LNCaP clone FGC (cell line): ENCODE data around the gene OBSL1.

Source experiments
- DNase-seq: peaks from one replicate; pipeline ENCODE4 v3.0.0-alpha.2; 2011; ENCODE audit warnings: low read depth
- H3K4me3 ChIP-seq: 2 replicates; pipeline ENCODE4 v1.5.1; 2011; ENCODE audit warnings: mild to moderate bottlenecking, low read depth, low read length, control low read depth
- CTCF ChIP-seq: IDR thresholded peaks from 2 replicates; pipeline ENCODE4 v1.5.1; 2012; ENCODE audit warnings: mild to moderate bottlenecking; ENCODE audit not compliant: control insufficient read depth, insufficient read depth; ENCODE audit errors: extremely low read depth

OBSL1 gene

DNA sequence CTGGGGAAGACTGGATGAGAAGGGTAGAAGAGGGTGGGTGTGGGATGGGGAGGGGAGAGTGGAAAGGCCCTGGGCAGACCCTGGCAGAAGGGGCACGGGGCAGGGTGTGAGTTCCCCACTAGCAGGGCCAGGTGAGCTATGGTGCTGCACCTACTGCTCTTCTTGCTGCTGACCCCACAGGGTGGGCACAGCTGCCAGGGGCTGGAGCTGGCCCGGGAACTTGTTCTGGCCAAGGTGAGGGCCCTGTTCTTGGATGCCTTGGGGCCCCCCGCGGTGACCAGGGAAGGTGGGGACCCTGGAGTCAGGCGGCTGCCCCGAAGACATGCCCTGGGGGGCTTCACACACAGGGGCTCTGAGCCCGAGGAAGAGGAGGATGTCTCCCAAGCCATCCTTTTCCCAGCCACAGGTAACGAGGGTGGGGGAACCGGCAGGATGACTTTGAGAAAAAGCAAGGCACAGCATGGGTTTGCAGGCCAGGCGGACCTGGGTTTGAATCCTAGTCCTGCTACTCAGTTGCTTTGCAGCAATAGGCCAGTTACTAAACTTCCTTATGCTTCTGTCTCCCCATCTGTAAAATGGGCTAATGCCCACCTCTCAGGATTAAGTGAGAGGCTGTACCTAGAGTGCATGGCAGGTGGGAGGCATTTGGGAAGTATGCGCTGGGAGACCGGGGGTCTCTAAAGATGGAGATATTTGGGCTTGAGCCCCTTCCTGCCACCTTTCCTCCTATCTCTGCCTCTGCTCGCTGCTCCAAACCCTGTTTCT, 1.1 kb upstream of the OBSL1 start, which contains the start of gene INHA:
TSS of gene INHA (plus strand) at position 74 of the 765 bp plus-strand sequence. CDS start at position 139, 65 bp downstream.
- no peak for DNase-seq
- no peak for TF ChIP-seq CTCF
- peak within 1 kb of the TSS; percentile 34 for H3K4me3 ChIP-seq

DNA sequence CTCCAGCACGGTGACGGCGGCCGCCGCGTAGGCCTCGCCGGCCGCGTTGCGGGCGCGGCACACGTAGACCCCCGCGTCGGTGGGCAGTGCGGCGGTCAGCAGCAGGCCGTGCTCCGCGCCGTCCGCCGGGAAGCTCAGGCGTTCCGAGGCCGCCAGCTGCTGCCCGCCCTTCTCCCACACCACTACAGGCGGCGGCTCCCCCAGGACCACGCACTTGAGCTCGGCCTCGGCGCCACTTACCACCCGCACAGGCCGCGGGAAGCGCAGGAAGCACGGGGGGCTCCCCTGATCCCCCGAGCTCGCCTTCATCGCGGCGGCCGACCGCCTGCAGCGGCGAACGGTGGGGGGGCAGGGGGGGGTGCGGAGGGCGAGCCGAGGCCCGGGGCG, 422 bp downstream of the OBSL1 start:
- no peak for TF ChIP-seq CTCF
- no peak for DNase-seq
- peak overlapping the region; percentile 34 for H3K4me3 ChIP-seq

- H3K4me3 ChIP-seq = peak overlapping the region; percentile 34
- 0 out of 2 replicates have a peak, but pooled peaks have one; percentile 11 for TF ChIP-seq CTCF
- DNase-seq = no peak
These were observed 980 bp downstream of the OBSL1 start for GRCh38 chr2:219570194-219570923.

DNA sequence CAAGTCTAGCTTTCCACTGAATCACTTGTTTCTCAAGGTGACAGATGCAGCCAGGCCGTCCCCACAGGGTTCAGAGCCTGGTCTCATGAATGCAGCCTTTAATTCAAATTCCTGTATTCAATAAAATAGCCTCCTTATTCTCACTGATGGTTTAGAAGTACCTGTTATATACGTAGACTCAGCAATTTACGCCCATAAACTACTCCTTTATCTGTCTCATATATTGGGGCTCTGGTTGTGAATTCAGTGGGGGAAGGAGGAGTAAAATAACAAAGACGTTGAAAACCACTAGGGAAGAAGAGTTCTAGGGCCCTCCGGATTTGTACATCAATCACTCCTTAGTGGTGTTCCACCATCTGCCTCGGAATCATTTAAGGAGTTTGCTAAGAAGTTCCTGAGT, 1.7 kb downstream of the OBSL1 start:
- DNase-seq = no peak
- no peak overlapping the region for H3K4me3 ChIP-seq
- no peak for TF ChIP-seq CTCF

GRCh38 chr2:219569041-219569440, 2.3 kb downstream of the OBSL1 start:
- no peak for DNase-seq
- TF ChIP-seq CTCF = no peak
- no peak overlapping the region for H3K4me3 ChIP-seq

GRCh38 chr2:219567791-219568361, 3.5 kb downstream of the OBSL1 start:
- TF ChIP-seq CTCF = no peak
- no peak for DNase-seq
- H3K4me3 ChIP-seq = no peak overlapping the region

DNA sequence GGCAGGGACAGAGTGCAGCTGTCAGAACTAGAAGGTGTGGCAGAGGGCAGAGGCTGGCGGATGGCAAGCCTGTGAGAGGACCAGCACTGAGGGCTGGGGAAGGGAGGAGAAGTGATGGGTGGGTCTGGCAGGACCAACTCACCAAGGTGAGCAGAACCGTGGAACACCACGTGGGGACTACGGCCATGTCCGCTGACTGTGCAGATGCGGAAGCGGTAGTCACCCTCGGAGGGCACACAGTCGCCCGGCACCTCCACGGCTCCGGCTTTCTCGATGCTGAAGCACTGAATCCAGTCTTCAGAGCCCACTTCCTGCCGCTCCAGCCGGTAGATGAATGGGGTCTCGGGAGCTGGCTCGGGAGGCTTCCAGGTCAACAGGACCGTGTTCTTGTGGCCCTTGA, 4.2 kb downstream of the OBSL1 start:
- TF ChIP-seq CTCF = no peak
- H3K4me3 ChIP-seq = no peak overlapping the region
- no peak for DNase-seq
